Cerebellar cortex (tissue), 1 donor: Measurements from ENCODE around the gene G2E3.
"Not testable (repeated sequence)": the region's sequence is repeated elsewhere in the genome, so short reads cannot be mapped to it uniquely, and the experiment has no call there.

Source experiments
- DNase-seq: peaks from one replicate; pipeline ENCODE4 v3.0.0-alpha.2; 2015; ENCODE audit warnings: low spot score

Gene G2E3, protein sequence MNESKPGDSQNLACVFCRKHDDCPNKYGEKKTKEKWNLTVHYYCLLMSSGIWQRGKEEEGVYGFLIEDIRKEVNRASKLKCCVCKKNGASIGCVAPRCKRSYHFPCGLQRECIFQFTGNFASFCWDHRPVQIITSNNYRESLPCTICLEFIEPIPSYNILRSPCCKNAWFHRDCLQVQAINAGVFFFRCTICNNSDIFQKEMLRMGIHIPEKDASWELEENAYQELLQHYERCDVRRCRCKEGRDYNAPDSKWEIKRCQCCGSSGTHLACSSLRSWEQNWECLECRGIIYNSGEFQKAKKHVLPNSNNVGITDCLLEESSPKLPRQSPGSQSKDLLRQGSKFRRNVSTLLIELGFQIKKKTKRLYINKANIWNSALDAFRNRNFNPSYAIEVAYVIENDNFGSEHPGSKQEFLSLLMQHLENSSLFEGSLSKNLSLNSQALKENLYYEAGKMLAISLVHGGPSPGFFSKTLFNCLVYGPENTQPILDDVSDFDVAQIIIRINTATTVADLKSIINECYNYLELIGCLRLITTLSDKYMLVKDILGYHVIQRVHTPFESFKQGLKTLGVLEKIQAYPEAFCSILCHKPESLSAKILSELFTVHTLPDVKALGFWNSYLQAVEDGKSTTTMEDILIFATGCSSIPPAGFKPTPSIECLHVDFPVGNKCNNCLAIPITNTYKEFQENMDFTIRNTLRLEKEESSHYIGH

DNA sequence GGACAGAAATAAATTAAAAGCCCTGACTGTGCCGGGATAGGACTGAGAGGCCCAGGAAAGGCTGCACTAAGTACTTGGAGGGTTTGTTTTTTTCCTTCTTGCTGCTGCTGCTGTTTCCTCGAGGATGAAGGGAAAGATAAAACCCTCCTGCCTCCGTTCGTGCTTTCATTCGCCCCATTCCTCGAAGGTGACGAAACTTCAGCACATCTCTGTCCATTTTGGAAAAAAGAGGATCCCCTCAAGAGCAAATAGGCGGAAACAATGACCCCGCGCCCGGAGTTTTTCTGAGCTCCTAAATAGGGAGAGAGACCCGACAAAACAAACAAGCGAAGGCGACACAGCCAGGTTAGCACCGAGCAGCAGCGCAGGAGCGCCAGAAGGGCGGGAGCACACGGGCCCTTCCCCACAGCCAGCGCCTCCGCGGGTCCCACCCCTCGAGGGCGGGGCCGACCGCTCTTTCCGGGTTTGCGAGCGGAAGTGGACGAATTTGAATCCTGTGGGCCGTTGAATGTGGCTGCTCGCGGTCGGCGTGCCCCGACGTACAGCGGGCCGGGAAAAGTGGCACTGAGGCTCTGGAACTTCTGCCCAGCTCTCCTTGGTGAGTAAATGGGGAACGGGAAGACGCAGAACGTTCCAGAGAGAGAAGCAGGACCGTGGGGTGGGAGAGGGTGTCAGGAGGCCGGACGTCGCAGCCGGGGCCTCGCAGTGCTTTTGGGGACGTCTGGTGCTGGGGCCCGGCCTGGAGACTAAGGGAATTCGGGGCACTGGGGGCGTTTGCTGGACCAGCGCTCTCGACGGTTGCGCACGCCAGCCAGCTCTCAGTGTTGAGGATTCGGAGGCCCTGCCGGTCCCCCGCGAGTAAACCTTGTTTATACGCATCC is at the start of gene G2E3:
TSS of gene G2E3 (plus strand) at position 484 of the 881 bp plus-strand sequence. CDS start 21,922 bp downstream, outside the sequence.
- DNase-seq: peak; percentile 88

GRCh38 chr14:30517737-30518136 is 41.2 kb upstream of the G2E3 start:
- no peak for DNase-seq

DNA sequence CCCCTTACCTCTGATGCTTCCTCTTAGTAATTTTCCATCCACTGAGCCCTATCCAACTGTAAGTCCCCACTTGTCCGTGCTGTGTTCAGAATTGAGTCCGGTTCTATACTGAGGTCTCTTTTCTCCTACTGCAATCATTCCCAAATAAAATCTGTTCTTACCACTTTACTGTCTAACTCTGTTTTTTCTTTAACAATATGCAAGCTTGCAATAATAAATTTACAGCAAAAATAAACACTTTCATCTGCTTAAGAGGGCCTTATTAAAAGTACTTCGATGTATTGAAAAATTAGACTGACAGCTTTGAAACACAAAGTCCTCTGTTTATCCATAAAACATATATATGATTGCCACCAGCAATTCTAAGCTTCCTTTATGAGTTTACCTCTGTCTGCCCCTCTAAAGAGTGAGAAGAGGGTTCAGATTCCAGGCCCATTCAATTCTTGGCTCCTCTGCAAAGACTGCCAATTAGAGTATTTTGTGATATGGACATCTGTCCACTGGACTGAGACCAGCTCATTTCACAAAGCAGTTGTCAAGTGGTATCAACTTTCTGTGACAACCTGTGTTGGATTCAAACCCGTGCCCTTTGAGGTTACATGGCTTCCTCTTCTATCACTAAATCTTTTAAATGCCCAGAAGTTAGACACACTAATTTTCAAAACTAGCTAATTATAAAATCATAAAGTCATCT is 39.9 kb upstream of the G2E3 start:
- no peak for DNase-seq

DNA sequence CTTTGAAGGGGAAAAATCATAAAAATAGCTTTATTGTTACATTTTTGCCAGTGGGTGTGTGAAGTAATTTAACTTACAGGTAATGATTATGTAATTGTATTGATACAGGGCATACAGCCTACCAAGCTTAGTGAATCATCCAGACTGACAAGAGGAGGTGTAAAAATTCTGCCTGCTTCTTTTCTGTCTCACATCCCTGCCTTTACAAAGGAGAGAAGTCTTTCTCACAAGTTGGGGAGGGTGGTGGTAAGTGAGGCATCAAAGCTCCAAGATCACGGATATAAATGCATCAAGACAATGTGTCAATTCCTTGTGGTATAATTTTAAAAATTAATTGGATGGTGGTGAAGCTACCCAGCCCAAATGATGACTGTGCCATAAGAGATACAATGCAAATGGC is 39.0 kb upstream of the G2E3 start:
- no peak for DNase-seq

DNA sequence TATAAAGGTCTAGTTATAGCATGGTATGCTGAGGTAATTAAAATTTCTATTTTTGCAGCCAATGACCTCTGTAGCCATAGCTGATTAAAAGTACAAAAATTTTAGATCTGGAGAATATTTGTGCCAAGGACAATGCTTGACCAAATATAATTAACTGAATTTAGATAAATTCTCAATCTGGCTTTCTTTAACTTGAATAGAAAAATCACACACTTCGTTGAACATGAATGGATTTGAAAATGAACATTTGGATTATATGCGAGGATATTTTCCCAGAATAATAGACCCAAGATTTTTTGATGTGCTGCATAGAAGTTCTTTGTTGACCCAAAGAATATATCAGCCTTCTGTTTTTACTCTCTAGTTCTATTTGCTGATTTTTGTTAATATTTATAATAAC is 38.4 kb upstream of the G2E3 start:
- no peak for DNase-seq

- peak; percentile 42 for DNase-seq
Observed at GRCh38 chr14:30521899-30522736, 36.8 kb upstream of the G2E3 start.

- DNase-seq: no peak
Observed at GRCh38 chr14:30525833-30526232, 33.1 kb upstream of the G2E3 start.

- no peak for DNase-seq
Observed at GRCh38 chr14:30527196-30527595, 31.8 kb upstream of the G2E3 start.

DNA sequence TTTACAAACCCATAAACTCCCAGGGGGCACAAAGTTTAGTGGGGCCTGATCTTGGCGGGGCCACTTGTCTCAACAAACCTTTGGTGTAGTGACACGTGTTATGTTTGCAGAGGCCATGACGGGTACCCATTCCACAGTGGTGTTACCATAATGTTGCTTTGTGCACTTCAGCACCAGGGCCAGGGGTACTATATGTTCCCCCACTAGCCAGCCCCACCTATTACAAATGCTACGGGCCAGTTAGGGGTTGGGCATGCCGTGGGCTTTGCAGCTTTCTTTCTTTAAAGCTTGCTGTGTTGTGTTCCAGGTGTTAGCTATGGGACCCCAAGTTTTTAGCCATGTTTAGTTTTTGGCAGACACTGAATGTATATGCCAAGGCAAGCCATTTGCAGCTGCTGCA is 30.8 kb upstream of the G2E3 start:
- no peak for DNase-seq

- no peak for DNase-seq
Observed at GRCh38 chr14:30528778-30529642, 29.9 kb upstream of the G2E3 start.

GRCh38 chr14:30532264-30532663 is 26.7 kb upstream of the G2E3 start:
- DNase-seq: no peak

DNA sequence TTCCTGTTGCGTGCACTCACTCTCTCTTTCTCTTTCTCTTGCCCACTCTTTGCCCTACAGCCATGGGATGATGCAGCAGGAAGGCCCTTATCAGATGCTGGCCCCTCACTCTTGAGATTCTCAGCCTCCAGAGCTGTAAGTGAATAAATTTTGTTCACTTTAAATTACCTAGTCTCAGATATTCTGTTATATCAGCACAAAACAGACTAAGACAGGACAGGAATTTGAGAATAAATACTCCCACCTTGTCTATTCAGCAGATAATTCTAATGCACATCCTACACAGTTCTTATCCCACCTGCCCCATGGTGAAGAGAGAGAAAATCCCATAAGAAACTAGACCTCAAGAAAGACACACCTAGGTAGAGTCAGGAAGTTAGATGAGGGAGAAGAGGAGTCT is 25.8 kb upstream of the G2E3 start:
- no peak for DNase-seq

GRCh38 chr14:30541318-30541717 is 17.6 kb upstream of the G2E3 start:
- no peak for DNase-seq

GRCh38 chr14:30546735-30547134 is 12.2 kb upstream of the G2E3 start:
- not testable (repeated sequence) for DNase-seq

DNA sequence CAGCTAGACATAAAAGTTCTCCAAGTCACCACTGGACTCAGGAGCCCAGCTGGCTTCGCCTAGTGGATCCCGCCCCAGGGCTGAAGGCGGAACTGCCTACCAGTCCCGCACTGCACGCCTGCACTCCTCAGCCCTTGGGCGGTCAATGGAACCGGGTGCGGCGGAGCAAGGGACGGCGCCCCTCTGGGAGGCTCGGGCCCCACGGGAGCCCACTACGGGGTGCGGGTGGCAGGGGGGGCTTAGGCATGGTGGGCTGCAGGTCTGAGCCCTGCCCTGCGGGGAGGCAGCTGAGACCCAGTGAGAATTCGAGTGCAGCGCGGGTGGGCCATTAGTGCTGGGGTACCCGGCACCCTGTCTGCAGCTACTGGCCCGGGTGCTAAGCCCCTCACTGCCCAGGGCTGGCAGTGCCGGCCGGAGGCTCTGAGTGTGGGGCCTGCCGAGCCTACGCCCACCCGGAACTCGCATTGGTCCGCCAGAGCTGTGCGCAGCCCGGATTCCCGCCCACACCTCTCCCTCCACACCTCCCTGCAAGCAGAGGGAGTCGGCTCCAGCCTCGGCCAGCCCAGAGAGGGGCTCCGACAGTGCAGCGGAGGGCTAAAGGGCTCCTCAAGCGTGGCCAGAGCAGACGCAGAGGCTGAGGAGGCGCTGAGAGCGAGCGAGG is 11.4 kb upstream of the G2E3 start:
- DNase-seq: no peak

DNA sequence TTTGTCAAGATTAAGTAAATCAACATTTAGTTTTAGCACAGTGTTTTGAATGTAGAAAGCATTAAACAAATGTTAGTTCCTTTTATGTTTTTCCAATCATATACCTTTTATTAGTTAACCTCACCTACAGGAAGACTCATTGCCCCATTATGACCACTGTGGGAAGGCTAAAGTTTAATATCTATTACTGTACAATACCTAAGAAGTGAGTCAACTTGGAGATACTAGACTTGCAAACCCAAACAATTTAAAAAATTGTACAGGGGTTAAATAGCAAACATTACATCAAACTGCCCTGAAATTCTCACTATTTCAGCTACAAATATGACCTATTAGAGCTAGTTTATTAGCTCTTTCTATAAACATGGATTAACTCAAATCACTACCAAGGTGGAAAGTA is 8.6 kb upstream of the G2E3 start:
- no peak for DNase-seq

- no peak for DNase-seq
Observed at GRCh38 chr14:30551460-30551859, 7.5 kb upstream of the G2E3 start.

DNA sequence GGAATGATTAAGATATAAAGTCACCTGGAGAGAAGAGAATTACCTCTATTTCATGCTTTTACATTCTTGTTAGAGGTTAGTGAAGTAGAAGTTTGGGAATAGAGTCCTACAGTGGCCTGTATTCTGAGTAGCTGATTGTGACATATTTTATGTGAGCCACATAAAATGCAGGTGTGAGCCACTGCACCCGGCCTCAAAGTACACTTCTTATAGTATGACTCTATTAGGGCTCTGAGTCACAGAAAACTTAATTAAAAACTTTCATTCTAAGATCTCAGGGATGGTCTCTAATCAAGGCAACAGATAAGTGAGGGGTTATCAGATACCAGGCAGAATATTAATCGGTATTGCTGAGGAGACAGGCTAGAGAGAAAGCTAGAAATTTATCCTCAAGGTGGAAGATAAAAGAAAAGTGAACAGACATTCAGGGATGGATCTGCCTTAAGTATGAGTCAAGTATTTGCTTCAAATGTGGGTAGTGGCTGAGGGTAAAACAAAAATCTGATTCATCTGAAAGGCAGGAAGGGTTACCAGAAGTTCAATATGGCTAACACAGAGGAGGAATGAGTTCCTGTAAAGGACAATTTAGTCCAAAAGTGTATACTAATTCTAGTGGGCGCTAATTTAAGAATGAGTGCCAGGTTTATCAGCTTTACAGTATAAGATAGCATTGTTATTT is 5.5 kb upstream of the G2E3 start:
- DNase-seq: no peak

- no peak for DNase-seq
Observed at GRCh38 chr14:30558362-30558674, 640 bp upstream of the G2E3 start.
